WI38 (cell line): ENCODE data around the gene CFAP210.

Source experiments
- H3K4me3 ChIP-seq: 2 replicates; pipeline ENCODE4 v1.5.1; 2011; ENCODE audit warnings: low read depth, mild to moderate bottlenecking, control low read depth, low read length
- CTCF ChIP-seq: IDR thresholded peaks from 2 replicates; pipeline ENCODE4 v1.5.1; 2012; ENCODE audit warnings: low read depth, mild to moderate bottlenecking, control low read depth, low read length

CFAP210 gene

DNA sequence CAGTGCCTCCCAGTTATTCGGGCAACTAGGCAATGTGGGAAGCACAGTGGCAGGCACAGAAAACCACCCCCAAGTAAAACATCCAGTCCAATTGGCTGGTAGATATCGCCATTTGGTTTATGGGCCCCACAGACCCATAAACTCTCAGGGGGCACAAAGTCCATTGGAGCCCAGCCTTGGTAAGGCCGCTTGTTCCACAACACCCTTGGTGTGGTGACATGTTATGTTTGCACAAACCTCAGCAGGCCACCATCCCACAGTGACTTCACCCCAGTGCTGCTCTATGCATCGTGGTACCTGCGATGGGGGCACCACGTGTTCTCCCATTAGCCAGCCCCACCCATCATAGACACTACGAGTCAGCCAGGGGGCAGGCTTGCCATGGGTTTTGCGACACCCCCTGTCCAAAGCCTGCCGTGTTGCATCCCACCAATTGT is 18.6 kb upstream of the CFAP210 start:
- no peak for TF ChIP-seq CTCF
- no peak overlapping the region for H3K4me3 ChIP-seq

- no peak for TF ChIP-seq CTCF
- no peak overlapping the region for H3K4me3 ChIP-seq
Observed at GRCh38 chr2:169711751-169712509, 17.7 kb upstream of the CFAP210 start.

DNA sequence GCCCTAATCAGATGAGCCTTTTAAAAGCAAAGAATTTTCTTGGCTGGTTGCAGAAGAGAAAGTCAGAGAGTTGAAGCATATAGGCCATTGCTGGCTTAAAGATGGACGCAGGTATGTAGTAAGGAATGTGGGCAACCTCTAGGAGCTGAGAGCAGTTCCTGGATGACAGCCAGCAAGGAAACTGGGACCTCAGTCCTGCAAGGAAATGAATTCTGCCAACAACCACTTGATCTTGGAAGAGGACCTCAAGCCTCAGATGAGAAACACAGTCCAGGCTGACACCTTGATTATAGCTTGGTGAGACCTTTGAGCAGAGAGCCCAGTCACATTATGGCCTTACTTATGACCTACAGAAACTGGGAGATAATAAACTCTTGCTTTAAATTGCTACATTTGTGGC is 15.8 kb upstream of the CFAP210 start:
- no peak for TF ChIP-seq CTCF
- H3K4me3 ChIP-seq, result no peak overlapping the region

DNA sequence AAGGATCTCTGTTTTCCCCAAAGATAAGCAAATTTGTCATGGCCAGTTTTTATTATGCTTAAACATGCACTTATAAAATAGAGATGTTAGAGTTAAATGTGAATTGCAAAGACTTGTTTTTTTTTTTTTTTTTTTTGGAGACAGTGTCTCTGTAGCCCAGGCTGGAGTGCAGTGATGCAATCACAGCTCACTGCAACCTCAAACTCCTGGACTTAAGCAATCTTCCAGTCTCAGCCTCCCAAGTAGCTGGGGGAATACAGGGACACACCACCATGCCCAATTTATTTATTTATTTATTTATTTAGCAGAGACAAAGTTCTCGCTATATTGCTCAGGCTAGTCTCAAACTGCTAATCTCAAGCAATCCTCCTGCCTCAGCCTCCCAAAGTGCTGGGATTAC is 15.1 kb upstream of the CFAP210 start:
- no peak for TF ChIP-seq CTCF
- H3K4me3 ChIP-seq, result no peak overlapping the region

- TF ChIP-seq CTCF, result no peak
- no peak overlapping the region for H3K4me3 ChIP-seq
Observed at GRCh38 chr2:169707626-169708025, 13.4 kb upstream of the CFAP210 start.

DNA sequence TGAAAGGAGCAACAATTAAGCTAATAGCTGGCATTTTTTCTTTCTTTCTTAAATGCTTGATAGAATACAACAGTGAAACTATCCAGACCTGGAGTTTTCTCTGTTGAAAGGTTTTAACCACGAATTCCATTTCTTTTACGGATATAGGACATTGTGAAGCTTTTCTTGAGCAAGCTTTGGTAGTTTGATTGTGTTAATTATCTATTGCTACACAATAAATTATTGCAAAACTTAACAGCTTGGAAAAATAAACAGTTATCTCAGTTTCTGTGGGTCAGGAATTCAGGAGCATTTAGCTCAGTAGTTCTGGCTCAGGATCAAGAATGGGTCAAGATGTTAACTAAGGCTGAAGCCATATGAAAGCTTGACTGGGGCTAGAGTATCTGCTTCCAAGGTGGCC is 11.7 kb upstream of the CFAP210 start:
- no peak for TF ChIP-seq CTCF
- no peak overlapping the region for H3K4me3 ChIP-seq

GRCh38 chr2:169704160-169704708 is 10.0 kb upstream of the CFAP210 start:
- H3K4me3 ChIP-seq, result no peak overlapping the region
- no peak for TF ChIP-seq CTCF
